ENCODE measurements around the gene OR51G2.

Gene OR51G2

DNA sequence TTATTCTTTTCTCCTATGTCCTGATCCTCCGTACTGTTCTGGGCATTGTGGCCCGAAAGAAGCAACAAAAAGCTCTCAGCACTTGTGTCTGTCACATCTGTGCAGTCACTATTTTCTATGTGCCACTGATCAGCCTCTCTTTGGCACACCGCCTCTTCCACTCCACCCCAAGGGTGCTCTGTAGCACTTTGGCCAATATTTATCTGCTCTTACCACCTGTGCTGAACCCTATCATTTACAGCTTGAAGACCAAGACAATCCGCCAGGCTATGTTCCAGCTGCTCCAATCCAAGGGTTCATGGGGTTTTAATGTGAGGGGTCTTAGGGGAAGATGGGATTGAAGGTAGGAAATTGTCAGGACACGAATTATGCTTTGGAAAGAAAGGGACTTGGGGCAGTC lies 36.6 kb downstream of the OR51G2 start:
- H3F3A ChIP-seq (ENCODE audit: control insufficient read depth, insufficient read depth): no peaks in the 10 kb centered on the region
- H3K27ac ChIP-seq (ENCODE audit: low read depth, low read length): no peak overlapping the region
- no peaks in the 10 kb centered on the region for H4K20me1 ChIP-seq (ENCODE audit: control insufficient read depth, insufficient read depth, low read depth, low read length)
- no peak overlapping the region for H3K4me2 ChIP-seq (ENCODE audit: low read length)
- TF ChIP-seq, protein P1, sequence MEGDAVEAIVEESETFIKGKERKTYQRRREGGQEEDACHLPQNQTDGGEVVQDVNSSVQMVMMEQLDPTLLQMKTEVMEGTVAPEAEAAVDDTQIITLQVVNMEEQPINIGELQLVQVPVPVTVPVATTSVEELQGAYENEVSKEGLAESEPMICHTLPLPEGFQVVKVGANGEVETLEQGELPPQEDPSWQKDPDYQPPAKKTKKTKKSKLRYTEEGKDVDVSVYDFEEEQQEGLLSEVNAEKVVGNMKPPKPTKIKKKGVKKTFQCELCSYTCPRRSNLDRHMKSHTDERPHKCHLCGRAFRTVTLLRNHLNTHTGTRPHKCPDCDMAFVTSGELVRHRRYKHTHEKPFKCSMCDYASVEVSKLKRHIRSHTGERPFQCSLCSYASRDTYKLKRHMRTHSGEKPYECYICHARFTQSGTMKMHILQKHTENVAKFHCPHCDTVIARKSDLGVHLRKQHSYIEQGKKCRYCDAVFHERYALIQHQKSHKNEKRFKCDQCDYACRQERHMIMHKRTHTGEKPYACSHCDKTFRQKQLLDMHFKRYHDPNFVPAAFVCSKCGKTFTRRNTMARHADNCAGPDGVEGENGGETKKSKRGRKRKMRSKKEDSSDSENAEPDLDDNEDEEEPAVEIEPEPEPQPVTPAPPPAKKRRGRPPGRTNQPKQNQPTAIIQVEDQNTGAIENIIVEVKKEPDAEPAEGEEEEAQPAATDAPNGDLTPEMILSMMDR (IDR thresholded peaks at IDR 0.05; ENCODE audit: low read depth, low read length, poor library complexity, severe bottlenecking): no peak
- no peak for TF ChIP-seq EZH2phosphoT487 (IDR thresholded peaks at IDR 0.05; ENCODE audit: borderline replicate concordance, low read length)
- H3K9me3 ChIP-seq (ENCODE audit: control insufficient read depth, insufficient read depth, low read length): no peaks in the 10 kb centered on the region
- no peaks in the 10 kb centered on the region for H3K4me1 ChIP-seq (ENCODE audit: control insufficient read depth, low read length)
- H3K36me3 ChIP-seq (ENCODE audit: control insufficient read depth, low read length): no peaks in the 10 kb centered on the region
- no peaks in the 10 kb centered on the region for H3K27me3 ChIP-seq (ENCODE audit: control insufficient read depth, low read length)
- no peak overlapping the region for H3K4me3 ChIP-seq (ENCODE audit: low read length)
- no peaks in the 10 kb centered on the region for H3K79me2 ChIP-seq (ENCODE audit: control insufficient read depth, low read length)
- no peaks in the 10 kb centered on the region for H3K9me2 ChIP-seq (replicated peaks; ENCODE audit: control insufficient read depth, low read length)

DNA sequence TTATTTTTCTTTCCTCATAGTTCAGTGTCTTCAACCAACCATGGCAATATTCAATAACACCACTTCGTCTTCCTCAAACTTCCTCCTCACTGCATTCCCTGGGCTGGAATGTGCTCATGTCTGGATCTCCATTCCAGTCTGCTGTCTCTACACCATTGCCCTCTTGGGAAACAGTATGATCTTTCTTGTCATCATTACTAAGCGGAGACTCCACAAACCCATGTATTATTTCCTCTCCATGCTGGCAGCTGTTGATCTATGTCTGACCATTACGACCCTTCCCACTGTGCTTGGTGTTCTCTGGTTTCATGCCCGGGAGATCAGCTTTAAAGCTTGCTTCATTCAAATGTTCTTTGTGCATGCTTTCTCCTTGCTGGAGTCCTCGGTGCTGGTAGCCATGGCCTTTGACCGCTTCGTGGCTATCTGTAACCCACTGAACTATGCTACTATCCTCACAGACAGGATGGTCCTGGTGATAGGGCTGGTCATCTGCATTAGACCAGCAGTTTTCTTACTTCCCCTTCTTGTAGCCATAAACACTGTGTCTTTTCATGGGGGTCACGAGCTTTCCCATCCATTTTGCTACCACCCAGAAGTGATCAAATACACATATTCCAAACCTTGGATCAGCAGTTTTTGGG lies 37.2 kb downstream of the OR51G2 start, which contains the start of gene OR51T1:
TSS of gene OR51T1 (plus strand) at position 41 of the 641 bp plus-strand sequence. CDS start at position 41, 0 bp downstream.
- Histone ChIP-seq H3K4me2 (ENCODE audit: low read length) (no peak within 1 kb of the TSS), H3K4me1 (ENCODE audit: control insufficient read depth, low read length) (no peaks in the 10 kb centered on the region)

DNA sequence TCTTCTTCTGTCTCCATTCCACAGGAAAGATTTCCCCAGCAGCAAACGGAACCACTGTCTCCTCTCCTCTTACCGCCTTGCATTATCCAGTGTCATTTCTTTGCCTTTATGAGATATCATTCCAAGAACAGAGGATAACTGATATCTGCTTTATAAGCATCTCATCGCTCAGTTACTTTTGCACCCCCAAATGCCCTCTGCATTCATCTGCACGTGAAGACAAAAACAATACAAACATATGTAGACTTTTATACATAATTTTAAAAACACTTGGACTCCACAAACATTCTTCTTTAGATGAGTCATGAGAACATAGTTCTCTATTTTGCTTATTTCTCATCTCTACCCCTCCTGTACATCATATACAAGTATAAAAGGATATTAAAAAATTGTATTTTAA lies 38.0 kb downstream of the OR51G2 start:
- H3F3A ChIP-seq (ENCODE audit: control insufficient read depth, insufficient read depth): no peaks in the 10 kb centered on the region

More for the DNA sequence above, 37.2 kb downstream of the OR51G2 start, which contains the start of gene OR51T1:
- H4K20me1 ChIP-seq (ENCODE audit: control insufficient read depth, insufficient read depth, low read depth, low read length): no peaks in the 10 kb centered on the region
- no peak within 1 kb of the TSS for H3K4me3 ChIP-seq (ENCODE audit: low read length)
- no peaks in the 10 kb centered on the region for H3K9me3 ChIP-seq (ENCODE audit: control insufficient read depth, insufficient read depth, low read length)
- H3K79me2 ChIP-seq (ENCODE audit: control insufficient read depth, low read length): no peaks in the 10 kb centered on the region
- H3K27ac ChIP-seq (ENCODE audit: low read depth, low read length): no peak within 1 kb of the TSS
- TF ChIP-seq, protein P1 (IDR thresholded peaks at IDR 0.05; ENCODE audit: low read depth, low read length, poor library complexity, severe bottlenecking): no peak
- no peak for TF ChIP-seq EZH2phosphoT487 (IDR thresholded peaks at IDR 0.05; ENCODE audit: borderline replicate concordance, low read length)
- no peaks in the 10 kb centered on the region for H3K9me2 ChIP-seq (replicated peaks; ENCODE audit: control insufficient read depth, low read length)
- no peaks in the 10 kb centered on the region for H3K27me3 ChIP-seq (ENCODE audit: control insufficient read depth, low read length)
- no peaks in the 10 kb centered on the region for H3F3A ChIP-seq (ENCODE audit: control insufficient read depth, insufficient read depth)
- H3K36me3 ChIP-seq (ENCODE audit: control insufficient read depth, low read length): no peaks in the 10 kb centered on the region

More for the DNA sequence above, 38.0 kb downstream of the OR51G2 start:
- Histone ChIP-seq H3K9me2 (replicated peaks; ENCODE audit: control insufficient read depth, low read length) (no peaks in the 10 kb centered on the region), H3K36me3 (ENCODE audit: control insufficient read depth, low read length) (no peaks in the 10 kb centered on the region), H3K79me2 (ENCODE audit: control insufficient read depth, low read length) (no peaks in the 10 kb centered on the region), H4K20me1 (ENCODE audit: control insufficient read depth, insufficient read depth, low read depth, low read length) (no peaks in the 10 kb centered on the region), H3K4me1 (ENCODE audit: control insufficient read depth, low read length) (no peaks in the 10 kb centered on the region), H3K27me3 (ENCODE audit: control insufficient read depth, low read length) (no peaks in the 10 kb centered on the region), H3K27ac (ENCODE audit: low read depth, low read length) (no peak overlapping the region), H3K4me3 (ENCODE audit: low read length) (no peak overlapping the region), H3K9me3 (ENCODE audit: control insufficient read depth, insufficient read depth, low read length) (no peaks in the 10 kb centered on the region), H3K4me2 (ENCODE audit: low read length) (no peak overlapping the region)
- TF ChIP-seq EZH2phosphoT487 (IDR thresholded peaks at IDR 0.05; ENCODE audit: borderline replicate concordance, low read length): no peak
- TF ChIP-seq, protein P1 (IDR thresholded peaks at IDR 0.05; ENCODE audit: low read depth, low read length, poor library complexity, severe bottlenecking): no peak

Data from DOHH2 (cell line).